ENCODE results near the gene MGP.

DNA sequence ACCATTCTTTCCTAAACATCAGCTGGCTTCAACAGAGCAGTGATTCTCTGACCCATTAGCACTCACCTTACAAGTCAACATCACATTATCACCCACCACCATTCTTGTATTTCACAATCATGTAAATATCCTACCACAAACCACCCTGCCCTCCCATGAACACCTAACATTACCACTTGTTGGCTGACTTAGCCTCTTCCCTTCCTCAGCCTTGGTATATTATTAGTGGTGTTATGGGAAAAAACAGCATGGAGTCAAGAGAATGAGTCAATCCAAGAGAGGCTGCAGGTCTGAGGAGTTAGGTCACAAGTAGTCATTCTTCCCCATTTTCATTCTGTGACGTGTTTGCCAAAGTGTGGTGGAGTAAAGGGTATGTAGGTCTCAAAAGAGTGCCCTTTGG lies 22.3 kb upstream of the MGP start:
- TF ChIP-seq, protein P1, sequence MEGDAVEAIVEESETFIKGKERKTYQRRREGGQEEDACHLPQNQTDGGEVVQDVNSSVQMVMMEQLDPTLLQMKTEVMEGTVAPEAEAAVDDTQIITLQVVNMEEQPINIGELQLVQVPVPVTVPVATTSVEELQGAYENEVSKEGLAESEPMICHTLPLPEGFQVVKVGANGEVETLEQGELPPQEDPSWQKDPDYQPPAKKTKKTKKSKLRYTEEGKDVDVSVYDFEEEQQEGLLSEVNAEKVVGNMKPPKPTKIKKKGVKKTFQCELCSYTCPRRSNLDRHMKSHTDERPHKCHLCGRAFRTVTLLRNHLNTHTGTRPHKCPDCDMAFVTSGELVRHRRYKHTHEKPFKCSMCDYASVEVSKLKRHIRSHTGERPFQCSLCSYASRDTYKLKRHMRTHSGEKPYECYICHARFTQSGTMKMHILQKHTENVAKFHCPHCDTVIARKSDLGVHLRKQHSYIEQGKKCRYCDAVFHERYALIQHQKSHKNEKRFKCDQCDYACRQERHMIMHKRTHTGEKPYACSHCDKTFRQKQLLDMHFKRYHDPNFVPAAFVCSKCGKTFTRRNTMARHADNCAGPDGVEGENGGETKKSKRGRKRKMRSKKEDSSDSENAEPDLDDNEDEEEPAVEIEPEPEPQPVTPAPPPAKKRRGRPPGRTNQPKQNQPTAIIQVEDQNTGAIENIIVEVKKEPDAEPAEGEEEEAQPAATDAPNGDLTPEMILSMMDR (conservative IDR thresholded peaks at IDR 0.05; ENCODE audit: low read length), result no peak
- no peak for TF ChIP-seq EZH2phosphoT487 (IDR thresholded peaks at IDR 0.05; ENCODE audit: borderline replicate concordance, low read depth, low read length)

Measured in OCI-LY7 (cell line).